Lung (tissue), 12 donors: Measurements from ENCODE around the gene SLC26A3. TPM values are rescaled to one million over a fixed set of nuclear protein-coding genes. Genes with fewer than 3 reads are reported as not detected.

Experiments
- ATAC-seq: fragments of 200-7000 bp; cut with Tn5 transposase; one replicate; pipeline ENCODE4 v1.9.1; 2020; ENCODE audit warnings: moderate number of reproducible peaks; ENCODE audit not compliant: insufficient read depth, low FRiP score
- DNase-seq, 3 donors: peaks; one replicate each; pipeline ENCODE4 v3.0.0-alpha.2; 2013 to 2017
- H3K27ac ChIP-seq, 2 donors: one replicate each; pipeline ENCODE4 v1.5.1; 2013; ENCODE audit warnings: mild to moderate bottlenecking in 2 of 2, moderate library complexity in 2 of 2, control low read depth in 1 of 2, inconsistent platforms in 1 of 2, low read depth in 1 of 2, low read length in 1 of 2
- H3K27me3 ChIP-seq, 3 donors: one replicate each; pipeline ENCODE4 v1.5.1; 2013; ENCODE audit warnings: low read length in 2 of 3; ENCODE audit not compliant: control insufficient read depth in 3 of 3, insufficient read depth in 3 of 3
- H3K36me3 ChIP-seq, 4 donors: one replicate each; pipeline ENCODE4 v1.5.1; 2013; ENCODE audit warnings: low read length in 4 of 4, mild to moderate bottlenecking in 1 of 4, moderate library complexity in 1 of 4; ENCODE audit not compliant: control insufficient read depth in 4 of 4, insufficient read depth in 4 of 4
- H3K4me1 ChIP-seq, 5 donors: one replicate each; pipeline ENCODE4 v1.5.1; 2013; ENCODE audit warnings: low read length in 5 of 5, mild to moderate bottlenecking in 2 of 5, moderate library complexity in 1 of 5; ENCODE audit not compliant: control insufficient read depth in 5 of 5, insufficient read depth in 5 of 5
- H3K4me3 ChIP-seq: one replicate; pipeline ENCODE4 v1.5.1; 2013; ENCODE audit warnings: mild to moderate bottlenecking, control low read depth, moderate library complexity
- H3K9ac ChIP-seq, 2 donors: one replicate each; pipeline ENCODE4 v1.5.1; 2013; ENCODE audit warnings: low read length in 2 of 2, control low read depth in 1 of 2; ENCODE audit not compliant: insufficient read depth in 1 of 2
- H3K9me3 ChIP-seq, 4 donors: one replicate each; pipeline ENCODE4 v1.5.1; 2013; ENCODE audit warnings: low read length in 3 of 4, mild to moderate bottlenecking in 1 of 4, moderate library complexity in 1 of 4; ENCODE audit not compliant: control insufficient read depth in 4 of 4, insufficient read depth in 3 of 4
- CTCF ChIP-seq: IDR thresholded peaks from 2 replicates; pipeline ENCODE4 v1.5.1; 2012; ENCODE audit warnings: mild to moderate bottlenecking; ENCODE audit errors: control extremely low read depth, extremely low read depth
- WGBS, 2 donors: extraction: QIAGEN DNeasy Blood & Tissue Kit; methylation state at CpG; one replicate each; pipeline ENCODE4 v1.1.7; 2013; 5-methylcytosine and 5-hydroxymethylcytosine counted together
- polyA plus RNA-seq, 2 donors: library from polyadenylated mRNA; stranded (reverse); fragments of 200-250 nt; gene quantifications; one replicate each; pipeline ENCODE4 v1.2.1, GENCODE V29; 2013
- total RNA-seq, 2 donors: library from RNA; depleted of rRNA in 1 of 2; stranded (reverse); fragments of >200 nt in 1 of 2; gene quantifications; one replicate each; pipeline ENCODE4 v1.2.1, GENCODE V29; 2014 to 2021
- donor health status: control.
- donor health status: control.
- donor health status: Bipolar disorder and iron deficiency.
- donor health status: healthy.
- donor health status: DM: yes; HTN: yes; CAD: no.

The SLC26A3 gene
- total and polyA plus RNA-seq, 4 donors = 0.28 to 0.31 TPM; not detected in 2

- no peak overlapping the region for H3K4me3 ChIP-seq
- no peak for ATAC-seq
- H3K9me3 ChIP-seq = peaks cover 0 to 3% (median 1%) of the 10 kb centered on the region in 4 donors
- TF ChIP-seq CTCF = no peak
- 88 to 96% methylated on average over 2 of the region's 2 CpGs for WGBS, 2 donors
- no peaks in the 10 kb centered on the region for H3K27me3 ChIP-seq
- H3K9ac ChIP-seq = no peak overlapping the region
- no peak overlapping the region for H3K27ac ChIP-seq
- no peak for DNase-seq
- no peaks in the 10 kb centered on the region for H3K4me1 ChIP-seq
- H3K36me3 ChIP-seq = no peaks in the 10 kb centered on the region
Measured at GRCh38 chr7:107826451-107826850, 23.4 kb upstream of the SLC26A3 start.

- DNase-seq (no peak), ATAC-seq (no peak)
- peaks cover 0 to 3% (median 0%) of the 10 kb centered on the region in 4 donors for H3K9me3 ChIP-seq
- H3K27me3 ChIP-seq = no peaks in the 10 kb centered on the region
- no peaks in the 10 kb centered on the region for H3K4me1 ChIP-seq
- TF ChIP-seq CTCF = no peak
- no peak overlapping the region for H3K4me3 ChIP-seq
- WGBS, 2 donors = 79 to 84% methylated on average over 1 of the region's 1 CpG
- no peak overlapping the region for H3K27ac ChIP-seq
- H3K9ac ChIP-seq = no peak overlapping the region
- H3K36me3 ChIP-seq = no peaks in the 10 kb centered on the region
Measured at GRCh38 chr7:107824858-107825257, 21.8 kb upstream of the SLC26A3 start.

GRCh38 chr7:107818622-107819021, 15.6 kb upstream of the SLC26A3 start:
- ATAC-seq (no peak), DNase-seq (no peak)
- no peak for TF ChIP-seq CTCF
- WGBS, 2 donors = 68 to 84% methylated on average over 2 of the region's 2 CpGs
- Histone ChIP-seq H3K4me3 (no peak overlapping the region), H3K27me3 (no peaks in the 10 kb centered on the region), H3K9ac (no peak overlapping the region), H3K9me3 (no peaks in the 10 kb centered on the region), H3K27ac (no peak overlapping the region), H3K4me1 (peaks cover 0 to 7% (median 0%) of the 10 kb centered on the region in 5 donors), H3K36me3 (no peaks in the 10 kb centered on the region)

- Histone ChIP-seq H3K9ac (no peak overlapping the region), H3K27me3 (no peaks in the 10 kb centered on the region), H3K27ac (no peak overlapping the region), H3K9me3 (no peaks in the 10 kb centered on the region), H3K36me3 (no peaks in the 10 kb centered on the region), H3K4me3 (no peak overlapping the region), H3K4me1 (peaks cover 0 to 7% (median 0%) of the 10 kb centered on the region in 5 donors)
- TF ChIP-seq CTCF = no peak
- WGBS, 2 donors = 74 to 85% methylated on average over 6 of the region's 6 CpGs
- ATAC-seq (no peak), DNase-seq (peak in 1 of 3 donors; percentile 25)
Measured at GRCh38 chr7:107816011-107816566, 13.1 kb upstream of the SLC26A3 start.
